Kidney tubule cell (primary cell): ENCODE data around the gene SMAD1.
"Not testable (repeated sequence)": the region's sequence is repeated elsewhere in the genome, so short reads cannot be mapped to it uniquely, and the experiment has no call there.

ENCODE experiments used
- DNase-seq: peaks from one replicate; pipeline ENCODE4 v3.0.0-alpha.2; 2018; ENCODE audit warnings: low spot score

The SMAD1 gene

GRCh38 chr4:145528601-145529000, 46.9 kb downstream of the SMAD1 start:
- peak; percentile 85 for DNase-seq

GRCh38 chr4:145530189-145530588, 48.5 kb downstream of the SMAD1 start:
- DNase-seq: no peak

- DNase-seq: no peak
Observed at GRCh38 chr4:145530662-145531061, 49.0 kb downstream of the SMAD1 start.

- DNase-seq: no peak
Observed at GRCh38 chr4:145531223-145531622, 49.6 kb downstream of the SMAD1 start.

GRCh38 chr4:145531859-145532258, 50.2 kb downstream of the SMAD1 start:
- DNase-seq: no peak

GRCh38 chr4:145533001-145533400, 51.3 kb downstream of the SMAD1 start:
- DNase-seq: peak; percentile 46

- not testable (repeated sequence) for DNase-seq
Observed at GRCh38 chr4:145533415-145533814, 51.8 kb downstream of the SMAD1 start.

- no peak for DNase-seq
Observed at GRCh38 chr4:145533961-145534360, 52.3 kb downstream of the SMAD1 start.

- no peak for DNase-seq
Observed at GRCh38 chr4:145535202-145535601, 53.5 kb downstream of the SMAD1 start.

- DNase-seq: no peak
Observed at GRCh38 chr4:145536044-145536443, 54.4 kb downstream of the SMAD1 start.

- DNase-seq: no peak
Observed at GRCh38 chr4:145538596-145538995, 56.9 kb downstream of the SMAD1 start.

GRCh38 chr4:145539671-145540070, 58.0 kb downstream of the SMAD1 start:
- no peak for DNase-seq

GRCh38 chr4:145540235-145540634, 58.6 kb downstream of the SMAD1 start:
- no peak for DNase-seq

- DNase-seq: no peak
Observed at GRCh38 chr4:145541346-145541745, 59.7 kb downstream of the SMAD1 start.

- no peak for DNase-seq
Observed at GRCh38 chr4:145545031-145545430, 63.4 kb downstream of the SMAD1 start.

- peak; percentile 91 for DNase-seq
Observed at GRCh38 chr4:145545538-145546174, 64.0 kb downstream of the SMAD1 start.

GRCh38 chr4:145546175-145546915, 64.7 kb downstream of the SMAD1 start:
- DNase-seq: peak; percentile 7

GRCh38 chr4:145551660-145552059, 70.0 kb downstream of the SMAD1 start:
- no peak for DNase-seq

GRCh38 chr4:145552181-145552822, 70.6 kb downstream of the SMAD1 start:
- DNase-seq: no peak

- DNase-seq: no peak
Observed at GRCh38 chr4:145553375-145553774, 71.7 kb downstream of the SMAD1 start.

GRCh38 chr4:145554691-145555090, 73.0 kb downstream of the SMAD1 start:
- DNase-seq: no peak

- peak; percentile 74 for DNase-seq
Observed at GRCh38 chr4:145557720-145558119, 76.1 kb downstream of the SMAD1 start.

- DNase-seq: no peak
Observed at GRCh38 chr4:145563293-145563985, 81.8 kb downstream of the SMAD1 start.
